Vagina (tissue), 2 donors: Measurements from ENCODE around the gene TRIM5.

ENCODE experiments used
- CTCF ChIP-seq, 3 experiments: fragments of 450-650 bp in 2 of 3; fragments of 200-600 bp in 1 of 3; sonication (generic) in 1 of 3; IDR thresholded peaks; one replicate each; pipeline ENCODE4 v1.5.1; 2017 to 2019; ENCODE audit warnings: antibody characterized with exemption in 3 of 3, mild to moderate bottlenecking in 2 of 3, moderate library complexity in 2 of 3
- POLR2A ChIP-seq, 2 donors: fragments of 450-650 bp; IDR thresholded peaks; one replicate each; pipeline ENCODE4 v1.6.1; 2017; ENCODE audit warnings: antibody characterized with exemption in 2 of 2, mild to moderate bottlenecking in 2 of 2, moderate library complexity in 2 of 2

GRCh38 chr11:5690216-5690615 is 5.3 kb upstream of the TRIM5 start:
- no peak for TF ChIP-seq CTCF (IDR thresholded peaks at IDR 0.05)
- TF ChIP-seq POLR2A (IDR thresholded peaks at IDR 0.05): no peak
